Loucy (cell line): ENCODE data around the gene JAZF1.
A peak's percentile ranks its signal among the peaks of the same experiment; 100 is the strongest.

ENCODE experiments used
- H2AFZ ChIP-seq: fragments of 200-600 bp; sonication (generic); 2 replicates; pipeline ENCODE4 v1.6.0; 2016; ENCODE audit warnings: antibody characterized with exemption, mild to moderate bottlenecking, low read length, moderate library complexity
- H3F3A ChIP-seq: fragments of 200-600 bp; 2 replicates; pipeline ENCODE4 v1.6.0; 2016; ENCODE audit warnings: antibody characterized with exemption, low read depth, mild to moderate bottlenecking
- H3K27me3 ChIP-seq: fragments of 200-600 bp; sonication (generic); 2 replicates; pipeline ENCODE4 v1.6.1; 2014; ENCODE audit warnings: low read length, mild to moderate bottlenecking; ENCODE audit not compliant: insufficient read depth, poor library complexity, severe bottlenecking
- H3K36me3 ChIP-seq: fragments of 200-600 bp; sonication (generic); 2 replicates; pipeline ENCODE4 v1.6.1; 2016; ENCODE audit warnings: low read length; ENCODE audit not compliant: insufficient read depth
- H3K4me1 ChIP-seq: fragments of 200-600 bp; sonication (generic); 2 replicates; pipeline ENCODE4 v1.5.1; 2014; ENCODE audit warnings: low read length, mild to moderate bottlenecking; ENCODE audit not compliant: insufficient read depth, poor library complexity, severe bottlenecking
- H3K4me2 ChIP-seq: fragments of 200-600 bp; sonication (generic); 2 replicates; pipeline ENCODE4 v1.6.0; 2014; ENCODE audit warnings: antibody characterized with exemption, low read length, low read depth, mild to moderate bottlenecking; ENCODE audit not compliant: poor library complexity, severe bottlenecking
- H3K4me3 ChIP-seq: fragments of 200-600 bp; sonication (generic); 2 replicates; pipeline ENCODE4 v1.5.1; 2014; ENCODE audit warnings: low read length, mild to moderate bottlenecking, mixed read lengths; ENCODE audit not compliant: poor library complexity, severe bottlenecking
- H3K79me2 ChIP-seq: fragments of 200-600 bp; sonication (generic); 2 replicates; pipeline ENCODE4 v1.6.1; 2014; ENCODE audit warnings: low read length; ENCODE audit not compliant: insufficient read depth
- H3K9ac ChIP-seq: fragments of 200-600 bp; sonication (generic); 2 replicates; pipeline ENCODE4 v1.6.0; 2014; ENCODE audit warnings: mild to moderate bottlenecking, low read depth, low read length, moderate library complexity; ENCODE audit not compliant: poor library complexity, severe bottlenecking
- H3K9me2 ChIP-seq: fragments of 200-600 bp; sonication (generic); replicated peaks from 2 replicates; pipeline ENCODE4 v1.6.1; 2016; ENCODE audit warnings: low read depth, low read length, mixed read lengths
- H3K9me3 ChIP-seq: fragments of 200-600 bp; sonication (generic); 2 replicates; pipeline ENCODE4 v1.6.1; 2014; ENCODE audit warnings: mild to moderate bottlenecking, antibody characterized with exemption, low read length, low read depth; ENCODE audit not compliant: insufficient read depth
- H4K20me1 ChIP-seq: fragments of 200-600 bp; sonication (generic); 2 replicates; pipeline ENCODE4 v1.6.0; 2014; ENCODE audit warnings: antibody characterized with exemption, low read length, mild to moderate bottlenecking; ENCODE audit not compliant: insufficient read depth, poor library complexity, severe bottlenecking
- CTCF ChIP-seq: fragments of 200-600 bp; sonication (generic); conservative IDR thresholded peaks from 2 replicates; pipeline ENCODE4 v1.5.1; 2014; ENCODE audit warnings: mild to moderate bottlenecking, antibody characterized with exemption, low read length
- EZH2phosphoT487 ChIP-seq: fragments of 200-600 bp; IDR thresholded peaks from 2 replicates; pipeline ENCODE4 v1.6.1; 2018; ENCODE audit warnings: antibody characterized with exemption, mild to moderate bottlenecking, moderate library complexity, borderline replicate concordance

JAZF1 gene

GRCh38 chr7:28045592-28045991 lies 135.0 kb downstream of the JAZF1 start:
- H2AFZ ChIP-seq: no peak overlapping the region
- H3K9me2 ChIP-seq: no peaks in the 10 kb centered on the region
- no peaks in the 10 kb centered on the region for H4K20me1 ChIP-seq
- H3K4me1 ChIP-seq: peaks cover 13% of the 10 kb centered on the region
- H3F3A ChIP-seq: no peaks in the 10 kb centered on the region
- H3K9me3 ChIP-seq: no peaks in the 10 kb centered on the region
- H3K79me2 ChIP-seq: no peaks in the 10 kb centered on the region
- TF ChIP-seq EZH2phosphoT487 (no peak), CTCF (no peak)
- H3K4me2 ChIP-seq: no peak overlapping the region
- no peaks in the 10 kb centered on the region for H3K27me3 ChIP-seq
- no peak overlapping the region for H3K4me3 ChIP-seq
- H3K9ac ChIP-seq: no peak overlapping the region
- no peaks in the 10 kb centered on the region for H3K36me3 ChIP-seq

- H4K20me1 ChIP-seq: no peaks in the 10 kb centered on the region
- H3K4me2 ChIP-seq: peak overlapping the region; percentile 7
- H2AFZ ChIP-seq: no peak overlapping the region
- H3K79me2 ChIP-seq: no peaks in the 10 kb centered on the region
- H3K9ac ChIP-seq: no peak overlapping the region
- peaks cover 13% of the 10 kb centered on the region for H3K4me1 ChIP-seq
- peak; percentile 54 for TF ChIP-seq CTCF
- no peak for TF ChIP-seq EZH2phosphoT487
- H3K27me3 ChIP-seq: no peaks in the 10 kb centered on the region
- no peaks in the 10 kb centered on the region for H3K9me3 ChIP-seq
- H3K9me2 ChIP-seq: no peaks in the 10 kb centered on the region
- no peaks in the 10 kb centered on the region for H3F3A ChIP-seq
- H3K36me3 ChIP-seq: no peaks in the 10 kb centered on the region
- no peak overlapping the region for H3K4me3 ChIP-seq
These were observed 135.8 kb downstream of the JAZF1 start for GRCh38 chr7:28044825-28045224.

GRCh38 chr7:28042721-28043120 lies 137.9 kb downstream of the JAZF1 start:
- Histone ChIP-seq H3K36me3 (no peaks in the 10 kb centered on the region), H3F3A (no peaks in the 10 kb centered on the region), H3K9me2 (no peaks in the 10 kb centered on the region), H3K4me2 (no peak overlapping the region), H3K4me1 (peaks cover 15% of the 10 kb centered on the region), H3K4me3 (no peak overlapping the region), H3K79me2 (no peaks in the 10 kb centered on the region), H3K9ac (no peak overlapping the region), H2AFZ (no peak overlapping the region), H3K9me3 (no peaks in the 10 kb centered on the region), H4K20me1 (no peaks in the 10 kb centered on the region), H3K27me3 (no peaks in the 10 kb centered on the region)
- no peak for TF ChIP-seq CTCF
- no peak for TF ChIP-seq EZH2phosphoT487
